Keratinocyte (primary cell): Measurements from ENCODE around the gene TRAPPC6A. TPM values are rescaled to one million over a fixed set of nuclear protein-coding genes. Genes with fewer than 3 reads are reported as not detected.

Experiments
- DNase-seq: peaks from one replicate; pipeline ENCODE4 v3.0.0-alpha.2; 2011; ENCODE audit warnings: low read depth, missing footprints, low spot score
- FAIRE-seq: peaks from 2 replicates; lab custom pipeline; 2011; peaks lifted over from hg19 to GRCh38; lab: Jason Lieb, UNC
- H2AFZ ChIP-seq: 2 replicates; pipeline ENCODE4 v1.6.0; 2012; ENCODE audit warnings: low read length, control low read depth, inconsistent platforms; ENCODE audit not compliant: control insufficient read depth
- H3K27ac ChIP-seq: 2 replicates; pipeline ENCODE4 v1.5.1; 2011; ENCODE audit warnings: low read length; ENCODE audit not compliant: control insufficient read depth, insufficient read depth
- H3K27me3 ChIP-seq: 3 replicates; pipeline ENCODE4 v1.6.0; 2011; ENCODE audit warnings: low read length; ENCODE audit not compliant: control insufficient read depth, insufficient read depth; ENCODE audit errors: extremely low read depth
- H3K36me3 ChIP-seq, 2 experiments: 2 replicates in 1 of 2; 3 replicates in 1 of 2; pipeline ENCODE4 v1.5.1; 2011; ENCODE audit warnings: low read length in 2 of 2, mild to moderate bottlenecking in 1 of 2; ENCODE audit not compliant: control insufficient read depth in 2 of 2, insufficient read depth in 2 of 2; ENCODE audit errors: extremely low read depth in 1 of 2
- H3K4me1 ChIP-seq: 3 replicates; pipeline ENCODE4 v1.5.1; 2011; ENCODE audit warnings: low read length; ENCODE audit not compliant: control insufficient read depth, insufficient read depth; ENCODE audit errors: extremely low read depth
- H3K4me2 ChIP-seq: 3 replicates; pipeline ENCODE4 v1.6.0; 2011; ENCODE audit warnings: low read depth, low read length; ENCODE audit not compliant: control insufficient read depth, insufficient read depth; ENCODE audit errors: extremely low read depth
- H3K4me3 ChIP-seq, 3 experiments: fragments of 200-600 bp in 1 of 3; sonication (generic) in 1 of 3; 2 replicates in 2 of 3; 3 replicates in 1 of 3; pipeline ENCODE4 v1.5.1; 2011 to 2016; ENCODE audit warnings: low read length in 3 of 3, mild to moderate bottlenecking in 3 of 3, control low read depth in 2 of 3, inconsistent platforms in 1 of 3, low read depth in 1 of 3, mixed read lengths in 1 of 3, mixed run types in 1 of 3, moderate library complexity in 1 of 3; ENCODE audit not compliant: control insufficient read depth in 2 of 3, insufficient read depth in 2 of 3; ENCODE audit errors: extremely low read depth in 1 of 3
- H3K79me2 ChIP-seq: 2 replicates; pipeline ENCODE4 v1.6.0; 2012; ENCODE audit warnings: low read length; ENCODE audit not compliant: control insufficient read depth, insufficient read depth
- H3K9ac ChIP-seq: 3 replicates; pipeline ENCODE4 v1.6.0; 2011; ENCODE audit warnings: low read length; ENCODE audit not compliant: control insufficient read depth, insufficient read depth; ENCODE audit errors: extremely low read depth
- H3K9me1 ChIP-seq: 3 replicates; pipeline ENCODE4 v1.6.0; 2011; ENCODE audit warnings: low read length; ENCODE audit not compliant: control insufficient read depth, insufficient read depth; ENCODE audit errors: extremely low read depth
- H3K9me3 ChIP-seq: 2 replicates; pipeline ENCODE4 v1.5.1; 2012; ENCODE audit warnings: low read depth, low read length; ENCODE audit not compliant: control insufficient read depth
- H4K20me1 ChIP-seq: 3 replicates; pipeline ENCODE4 v1.6.0; 2011; ENCODE audit warnings: low read length; ENCODE audit not compliant: control insufficient read depth, insufficient read depth; ENCODE audit errors: extremely low read depth
- EZH2 ChIP-seq: IDR thresholded peaks from one replicate; pipeline ENCODE4 v1.6.1; 2012; ENCODE audit warnings: inconsistent platforms, mild to moderate bottlenecking, low read length, moderate library complexity
- dilution Hi-C: fragments of 300-500 bp; cut with MboI; formaldehyde crosslinking; loops from one replicate; pipeline ENCODE4 v1.7.0; 2020; ENCODE audit warnings: low sequenced_read_pairs; ENCODE audit not compliant: extremely low pct_ligation_motif_present
- polyA plus RNA-seq, 5 experiments: library from polyadenylated mRNA; depleted of rRNA in 3 of 5; stranded (reverse) in 3 of 5; stranded (forward) in 1 of 5; unstranded in 1 of 5; fragments of >200 nt; gene quantifications; 1 replicate in 1 of 5; 2 replicates in 3 of 5; 3 replicates in 1 of 5; pipeline versions ENCODE4 v1.2.1 to v1.2.3, GENCODE V29; 2011 to 2012; ENCODE audit warnings: missing spikeins in 2 of 5, low read depth in 1 of 5, low replicate concordance in 1 of 5
- TF ChIP-seq, protein P1 (sequence below), 3 experiments: IDR thresholded peaks in 1 of 3; conservative IDR thresholded peaks in 1 of 3; optimal IDR thresholded peaks in 1 of 3; 2 replicates in 2 of 3; 3 replicates in 1 of 3; pipeline versions ENCODE3 to v1.5.1; 2011; ENCODE audit warnings: low read length in 3 of 3, mild to moderate bottlenecking in 3 of 3, moderate library complexity in 2 of 3, control low read depth in 1 of 3, inconsistent platforms in 1 of 3; ENCODE audit not compliant: insufficient read depth in 2 of 3; ENCODE audit errors: extremely low read depth in 1 of 3

The TRAPPC6A gene
- polyA plus RNA-seq, 1 donor (not counting 4 experiments of a cell fraction or from before 2014, with no cell fraction given) = 4.7 TPM

DNA sequence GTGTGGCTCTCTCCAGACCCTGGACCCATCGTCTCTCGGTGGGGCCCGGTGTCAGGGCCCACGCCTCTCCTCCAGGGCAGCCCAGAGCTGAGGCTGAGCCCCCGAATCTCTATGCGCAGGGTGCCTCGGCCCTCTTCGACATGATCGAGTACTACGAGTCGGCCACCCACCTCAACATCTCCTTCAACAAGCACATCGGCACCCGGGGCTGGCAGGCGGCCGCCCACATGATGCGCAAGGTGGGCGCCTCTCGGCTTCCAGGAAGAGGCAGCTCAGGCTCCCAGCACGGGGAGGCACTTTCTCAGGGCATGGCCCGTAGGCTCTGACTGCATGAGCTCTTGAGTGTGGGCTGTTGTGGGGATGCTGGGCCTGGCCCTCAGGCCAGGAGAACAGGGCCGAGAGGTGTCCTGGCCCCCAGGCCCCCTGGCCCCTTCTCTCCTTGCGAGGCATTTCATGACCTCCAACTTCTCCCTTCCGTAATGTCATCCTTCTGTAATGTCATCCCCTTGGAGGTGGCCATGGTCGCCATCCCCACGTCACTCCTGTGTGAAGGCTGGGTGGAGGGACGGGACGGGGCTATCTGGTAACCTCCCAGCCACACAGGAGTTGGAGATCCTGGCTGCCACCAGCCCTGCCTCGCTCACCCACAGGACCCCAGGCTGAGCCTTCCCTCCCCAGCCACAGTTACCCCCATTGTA is 36.7 kb downstream of the TRAPPC6A start:
- DNase-seq (no peak), FAIRE-seq (no peak)
- Histone ChIP-seq H3K79me2 (peaks cover 12% of the 10 kb centered on the region), H3K9me3 (no peaks in the 10 kb centered on the region), H3K4me1 (peaks cover under 1% of the 10 kb centered on the region), H3K36me3 (peaks cover 9 to 14% of the 10 kb centered on the region in 2 experiments), H3K4me3 (no peak overlapping the region), H4K20me1 (no peaks in the 10 kb centered on the region), H3K9ac (no peak overlapping the region), H3K27me3 (no peaks in the 10 kb centered on the region), H3K27ac (no peak overlapping the region), H3K9me1 (peaks cover 3% of the 10 kb centered on the region), H2AFZ (no peak overlapping the region), H3K4me2 (no peak overlapping the region)
- dilution Hi-C loops = no loop called here
- TF ChIP-seq, protein P1, sequence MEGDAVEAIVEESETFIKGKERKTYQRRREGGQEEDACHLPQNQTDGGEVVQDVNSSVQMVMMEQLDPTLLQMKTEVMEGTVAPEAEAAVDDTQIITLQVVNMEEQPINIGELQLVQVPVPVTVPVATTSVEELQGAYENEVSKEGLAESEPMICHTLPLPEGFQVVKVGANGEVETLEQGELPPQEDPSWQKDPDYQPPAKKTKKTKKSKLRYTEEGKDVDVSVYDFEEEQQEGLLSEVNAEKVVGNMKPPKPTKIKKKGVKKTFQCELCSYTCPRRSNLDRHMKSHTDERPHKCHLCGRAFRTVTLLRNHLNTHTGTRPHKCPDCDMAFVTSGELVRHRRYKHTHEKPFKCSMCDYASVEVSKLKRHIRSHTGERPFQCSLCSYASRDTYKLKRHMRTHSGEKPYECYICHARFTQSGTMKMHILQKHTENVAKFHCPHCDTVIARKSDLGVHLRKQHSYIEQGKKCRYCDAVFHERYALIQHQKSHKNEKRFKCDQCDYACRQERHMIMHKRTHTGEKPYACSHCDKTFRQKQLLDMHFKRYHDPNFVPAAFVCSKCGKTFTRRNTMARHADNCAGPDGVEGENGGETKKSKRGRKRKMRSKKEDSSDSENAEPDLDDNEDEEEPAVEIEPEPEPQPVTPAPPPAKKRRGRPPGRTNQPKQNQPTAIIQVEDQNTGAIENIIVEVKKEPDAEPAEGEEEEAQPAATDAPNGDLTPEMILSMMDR (optimal IDR thresholded peaks at IDR 0.05 in 1 of 3, IDR thresholded peaks at IDR 0.05 in 1 of 3, conservative IDR thresholded peaks at IDR 0.05 in 1 of 3; ENCODE audit: extremely low read depth in 1 of 3, insufficient read depth in 2 of 3, low read length in 3 of 3) = no peak

DNA sequence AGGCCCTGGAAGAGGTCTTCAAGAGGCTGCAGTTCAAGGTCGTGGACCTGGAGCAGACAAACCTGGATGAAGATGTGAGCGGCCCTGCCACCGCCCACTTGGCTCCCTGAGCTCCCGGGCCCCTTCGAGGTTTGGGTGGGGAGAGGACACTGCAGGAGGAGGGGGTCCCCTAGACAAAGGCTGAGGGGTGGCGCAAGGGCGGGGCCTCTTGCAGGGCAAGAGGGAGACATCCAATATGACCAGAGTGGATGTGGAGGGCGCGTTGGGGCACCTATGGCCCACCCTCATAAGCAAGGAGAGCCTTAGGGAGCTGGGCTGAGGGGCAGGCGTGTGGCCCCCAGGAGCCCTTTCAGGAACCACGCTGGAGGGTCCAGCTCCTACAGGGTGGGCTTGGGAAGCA is 37.5 kb downstream of the TRAPPC6A start:
- Histone ChIP-seq H3K36me3 (peaks cover 9 to 14% of the 10 kb centered on the region in 2 experiments), H3K27ac (no peak overlapping the region), H3K4me1 (no peaks in the 10 kb centered on the region), H4K20me1 (no peaks in the 10 kb centered on the region), H3K79me2 (peaks cover 13% of the 10 kb centered on the region), H3K4me2 (no peak overlapping the region), H3K4me3 (no peak overlapping the region), H3K9me1 (peaks cover 3% of the 10 kb centered on the region), H3K27me3 (no peaks in the 10 kb centered on the region), H2AFZ (no peak overlapping the region), H3K9ac (no peak overlapping the region), H3K9me3 (no peaks in the 10 kb centered on the region)
- TF ChIP-seq EZH2 = no peak
- TF ChIP-seq, protein P1 (optimal IDR thresholded peaks at IDR 0.05 in 1 of 3, IDR thresholded peaks at IDR 0.05 in 1 of 3, conservative IDR thresholded peaks at IDR 0.05 in 1 of 3; ENCODE audit: extremely low read depth in 1 of 3, insufficient read depth in 2 of 3, low read length in 3 of 3) = no peak
- no peak for DNase-seq
- FAIRE-seq = no peak
- dilution Hi-C loops = no loop called here
